ENCODE results near the gene UHRF2.

GRCh38 chr9:6405371-6405770 is 7.6 kb upstream of the UHRF2 start:
- TF ChIP-seq, protein P1, sequence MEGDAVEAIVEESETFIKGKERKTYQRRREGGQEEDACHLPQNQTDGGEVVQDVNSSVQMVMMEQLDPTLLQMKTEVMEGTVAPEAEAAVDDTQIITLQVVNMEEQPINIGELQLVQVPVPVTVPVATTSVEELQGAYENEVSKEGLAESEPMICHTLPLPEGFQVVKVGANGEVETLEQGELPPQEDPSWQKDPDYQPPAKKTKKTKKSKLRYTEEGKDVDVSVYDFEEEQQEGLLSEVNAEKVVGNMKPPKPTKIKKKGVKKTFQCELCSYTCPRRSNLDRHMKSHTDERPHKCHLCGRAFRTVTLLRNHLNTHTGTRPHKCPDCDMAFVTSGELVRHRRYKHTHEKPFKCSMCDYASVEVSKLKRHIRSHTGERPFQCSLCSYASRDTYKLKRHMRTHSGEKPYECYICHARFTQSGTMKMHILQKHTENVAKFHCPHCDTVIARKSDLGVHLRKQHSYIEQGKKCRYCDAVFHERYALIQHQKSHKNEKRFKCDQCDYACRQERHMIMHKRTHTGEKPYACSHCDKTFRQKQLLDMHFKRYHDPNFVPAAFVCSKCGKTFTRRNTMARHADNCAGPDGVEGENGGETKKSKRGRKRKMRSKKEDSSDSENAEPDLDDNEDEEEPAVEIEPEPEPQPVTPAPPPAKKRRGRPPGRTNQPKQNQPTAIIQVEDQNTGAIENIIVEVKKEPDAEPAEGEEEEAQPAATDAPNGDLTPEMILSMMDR (IDR thresholded peaks at IDR 0.05) = no peak
- no peak for TF ChIP-seq POLR2A (IDR thresholded peaks at IDR 0.05)

All from Peyer's patch (tissue), 4 donors.